ENCODE results near the gene GAL3ST3.

GRCh38 chr11:66014804-66015453 lies 34.0 kb downstream of the GAL3ST3 start:
- TF ChIP-seq YY1 (IDR thresholded peaks at IDR 0.05; ENCODE audit: low read depth, low read length) (no peak), NR2C2 (IDR thresholded peaks at IDR 0.05; ENCODE audit: borderline replicate concordance, control insufficient read depth, insufficient read length, low read depth) (no peak), CEBPZ (IDR thresholded peaks at IDR 0.05; ENCODE audit: low read depth, low read length) (no peak), TCF3 (IDR thresholded peaks at IDR 0.05; ENCODE audit: borderline replicate concordance, insufficient read depth, low read depth, low read length) (no peak)
